HG02973 (cell line): Measurements from ENCODE around the gene ADGRV1.
"Not testable (repeated sequence)": the region's sequence is repeated elsewhere in the genome, so short reads cannot be mapped to it uniquely, and the experiment has no call there.

ENCODE experiments used
- ATAC-seq: cut with Tn5 transposase; IDR thresholded peaks from one replicate; pipeline ENCODE4 v1.9.1; 2021; ENCODE audit warnings: moderate library complexity; ENCODE audit not compliant: unreplicated experiment

The ADGRV1 gene

DNA sequence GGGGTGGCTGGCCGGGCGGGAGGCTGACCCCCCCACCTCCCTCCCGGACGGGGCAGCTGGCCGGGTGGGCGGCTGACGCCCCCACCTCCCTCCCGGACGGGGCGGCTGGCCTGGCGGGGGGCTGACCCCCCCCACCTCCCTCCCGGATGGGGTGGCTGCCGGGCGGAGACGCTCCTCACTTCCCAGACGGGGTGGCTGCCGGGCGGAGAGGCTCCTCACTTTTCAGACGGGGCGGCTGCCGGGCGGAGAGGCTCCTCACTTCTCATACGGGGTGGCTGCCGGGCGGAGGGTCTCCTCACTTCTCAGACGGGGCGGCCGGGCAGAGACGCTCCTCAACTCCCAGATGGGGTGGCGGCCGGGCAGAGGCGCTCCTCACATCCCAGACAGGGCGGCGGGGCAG, 37.2 kb downstream of the ADGRV1 start:
- not testable (repeated sequence) for ATAC-seq

- no peak for ATAC-seq
Measured at GRCh38 chr5:90598293-90598692, 39.7 kb downstream of the ADGRV1 start.

- ATAC-seq, result not testable (repeated sequence)
Measured at GRCh38 chr5:90600307-90600706, 41.7 kb downstream of the ADGRV1 start.

GRCh38 chr5:90601468-90601867, 42.9 kb downstream of the ADGRV1 start:
- no peak for ATAC-seq

DNA sequence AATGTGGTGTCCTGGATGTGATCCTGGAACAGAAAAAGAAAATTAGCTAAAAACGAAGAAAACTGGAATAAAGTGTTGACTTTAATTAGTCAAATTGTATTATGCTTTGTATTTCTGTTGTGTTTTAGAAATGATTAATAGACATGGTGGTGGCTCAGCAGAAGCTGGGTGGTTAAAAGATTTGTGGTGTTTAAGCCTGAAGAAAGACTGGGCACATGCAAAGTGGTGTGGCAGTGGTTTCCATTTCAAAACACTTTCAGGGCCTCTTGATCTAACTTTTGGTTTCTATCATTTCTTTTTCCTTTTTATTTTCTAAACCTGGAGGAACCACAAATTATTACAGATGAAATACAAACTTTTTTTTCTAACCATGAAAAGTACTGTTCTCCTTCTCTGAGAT, 44.1 kb downstream of the ADGRV1 start:
- ATAC-seq, result no peak

GRCh38 chr5:90606539-90606938, 47.9 kb downstream of the ADGRV1 start:
- ATAC-seq, result no peak

GRCh38 chr5:90612919-90613318, 54.3 kb downstream of the ADGRV1 start:
- ATAC-seq, result peak; percentile 98

- no peak for ATAC-seq
Measured at GRCh38 chr5:90613459-90613858, 54.9 kb downstream of the ADGRV1 start.

DNA sequence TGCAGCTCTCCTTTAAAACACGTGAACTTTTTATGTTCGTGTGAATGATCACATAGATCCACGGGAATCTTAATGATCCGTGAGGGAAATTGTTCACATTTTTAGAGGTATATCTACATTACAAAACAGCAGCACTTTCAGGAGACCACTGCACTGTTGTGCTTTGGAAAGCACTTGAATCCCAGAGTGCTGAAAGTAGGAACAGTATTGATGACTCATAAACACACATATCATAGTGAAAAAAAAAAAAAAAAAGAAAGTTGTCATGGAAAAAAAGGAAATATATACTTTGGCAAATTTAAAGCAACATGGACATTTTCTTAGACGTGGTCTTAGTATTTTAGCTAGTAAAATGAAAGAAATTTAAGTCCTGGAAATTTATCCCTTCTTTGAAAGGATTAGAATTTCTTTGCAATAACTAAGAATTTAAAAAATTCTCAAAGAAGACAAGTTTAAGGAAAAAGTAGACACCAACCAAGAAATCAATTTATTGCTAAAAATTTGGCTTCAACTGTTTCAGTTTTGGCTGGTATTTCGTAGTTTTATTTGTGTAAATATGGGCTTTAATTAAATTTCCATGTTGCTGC, 55.4 kb downstream of the ADGRV1 start:
- no peak for ATAC-seq

GRCh38 chr5:90615355-90615754, 56.8 kb downstream of the ADGRV1 start:
- no peak for ATAC-seq

DNA sequence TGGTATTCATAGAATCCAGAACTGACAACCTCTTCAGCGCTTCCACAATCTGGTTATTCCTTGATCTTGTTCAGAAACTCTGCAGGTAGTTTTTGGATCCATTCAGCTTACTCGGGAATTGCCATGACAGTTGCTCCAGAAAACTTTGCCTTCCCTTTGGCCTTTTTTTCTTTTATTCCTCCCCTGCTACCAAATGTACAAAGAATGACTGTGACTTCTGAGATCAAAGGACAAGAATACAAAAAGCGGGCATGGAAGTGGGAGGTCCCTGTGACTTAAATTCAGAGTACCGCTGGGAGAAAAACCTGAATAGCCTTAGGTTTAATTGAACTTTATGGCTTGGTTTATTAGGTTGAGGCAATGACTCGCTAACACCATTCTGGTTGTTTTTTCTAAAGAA, 59.5 kb downstream of the ADGRV1 start:
- no peak for ATAC-seq

DNA sequence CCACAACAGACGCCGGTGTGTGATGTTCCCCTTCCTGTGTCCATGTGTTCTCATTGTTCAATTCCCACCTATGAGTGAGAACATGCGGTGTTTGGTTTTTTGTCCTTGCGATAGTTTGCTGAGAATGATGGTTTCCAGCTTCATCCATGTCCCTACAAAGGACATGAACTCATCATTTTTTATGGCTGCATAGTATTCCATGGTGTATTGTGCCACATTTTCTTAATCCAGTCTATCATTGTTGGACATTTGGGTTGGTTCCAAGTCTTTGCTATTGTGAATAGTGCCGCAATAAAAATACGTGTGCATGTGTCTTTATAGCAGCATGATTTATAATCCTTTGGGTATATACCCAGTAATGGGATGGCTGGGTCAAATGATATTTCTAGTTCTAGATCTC, 61.2 kb downstream of the ADGRV1 start:
- not testable (repeated sequence) for ATAC-seq

DNA sequence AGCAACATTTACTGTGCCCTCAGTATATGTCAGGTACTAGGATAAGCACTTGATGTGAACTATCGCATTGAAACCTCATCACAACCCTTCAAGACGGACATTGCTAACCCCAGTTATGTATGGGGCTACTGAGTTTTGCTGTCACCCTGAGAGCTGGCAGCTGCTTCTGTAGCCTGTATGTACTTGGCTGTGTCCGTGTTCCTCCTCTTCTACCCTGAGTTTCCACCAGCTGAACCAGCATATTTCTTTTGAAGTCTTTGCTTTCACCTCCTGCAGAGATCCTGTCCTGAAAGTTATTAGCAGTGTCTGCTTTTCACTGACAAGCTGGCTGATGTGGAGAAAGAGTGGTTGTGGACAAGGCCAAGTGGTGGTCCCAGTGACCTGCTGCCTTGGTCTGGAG, 63.3 kb downstream of the ADGRV1 start:
- ATAC-seq, result no peak

DNA sequence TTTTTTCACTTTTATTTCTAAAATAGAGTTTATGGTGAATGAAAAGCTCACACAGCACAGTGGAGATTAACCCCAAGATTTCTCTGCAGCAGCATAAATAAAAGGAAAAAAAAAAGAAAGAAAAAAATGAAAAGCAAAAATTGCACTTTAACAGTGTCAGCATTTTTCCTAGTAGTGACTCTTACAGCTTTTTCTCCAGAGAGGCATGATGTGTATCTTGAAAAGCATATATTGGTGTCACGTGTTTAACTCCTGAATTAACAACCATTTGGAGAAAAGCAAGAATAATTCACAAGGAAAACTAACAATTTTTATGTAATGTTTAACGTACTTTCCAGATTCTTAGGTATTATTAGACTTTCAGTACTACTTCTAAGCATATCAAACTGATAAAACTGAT, 67.9 kb downstream of the ADGRV1 start:
- ATAC-seq, result no peak

- no peak for ATAC-seq
Measured at GRCh38 chr5:90628492-90628891, 69.9 kb downstream of the ADGRV1 start.

- ATAC-seq, result no peak
Measured at GRCh38 chr5:90632791-90633190, 74.2 kb downstream of the ADGRV1 start.

GRCh38 chr5:90636948-90637347, 78.4 kb downstream of the ADGRV1 start:
- ATAC-seq, result no peak

DNA sequence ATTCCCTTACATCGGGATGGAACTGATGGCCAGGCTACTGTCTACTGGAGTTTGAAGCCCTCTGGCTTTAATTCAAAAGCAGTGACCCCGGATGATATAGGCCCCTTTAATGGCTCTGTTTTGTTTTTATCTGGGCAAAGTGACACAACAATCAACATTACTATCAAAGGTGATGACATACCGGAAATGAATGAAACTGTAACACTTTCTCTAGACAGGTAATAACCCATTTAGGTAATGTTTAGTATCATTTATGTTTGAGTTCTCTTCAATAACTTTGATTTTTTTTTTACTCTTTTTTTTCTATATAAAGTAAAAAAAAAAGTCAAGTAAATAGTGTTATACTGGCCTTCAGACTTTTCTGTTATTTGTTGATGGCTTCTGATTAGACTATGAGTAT, 79.1 kb downstream of the ADGRV1 start:
- ATAC-seq, result no peak

GRCh38 chr5:90638878-90639277, 80.3 kb downstream of the ADGRV1 start:
- no peak for ATAC-seq

DNA sequence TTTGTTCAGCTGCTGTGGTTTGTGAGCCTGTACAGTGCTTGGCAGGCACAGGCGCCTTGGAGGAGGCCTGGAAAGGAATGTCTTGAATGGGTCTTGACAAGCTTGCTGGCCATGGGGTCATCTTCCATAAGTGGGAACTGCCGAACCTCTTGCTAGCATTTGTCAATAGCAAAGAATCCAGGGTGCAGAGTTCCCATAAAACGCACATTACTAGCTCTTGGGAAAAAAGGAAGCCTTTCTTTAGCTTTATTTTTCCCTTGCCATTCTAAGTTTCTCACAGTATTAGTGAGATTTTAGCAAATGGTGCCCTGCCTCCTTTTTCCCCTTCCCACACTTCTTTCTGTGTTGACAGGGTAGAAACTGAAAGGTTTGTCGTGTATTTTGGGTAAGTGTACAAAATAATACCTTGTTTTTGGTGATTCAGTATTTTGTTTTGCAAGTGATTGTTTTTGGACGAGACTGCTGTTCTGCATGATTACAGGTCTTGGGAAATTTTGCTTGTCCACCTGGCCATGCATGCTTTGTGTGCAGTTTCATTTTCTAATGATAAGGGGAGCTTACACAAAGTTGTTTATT, 82.0 kb downstream of the ADGRV1 start:
- ATAC-seq, result no peak

- ATAC-seq, result no peak
Measured at GRCh38 chr5:90641528-90641927, 82.9 kb downstream of the ADGRV1 start.

DNA sequence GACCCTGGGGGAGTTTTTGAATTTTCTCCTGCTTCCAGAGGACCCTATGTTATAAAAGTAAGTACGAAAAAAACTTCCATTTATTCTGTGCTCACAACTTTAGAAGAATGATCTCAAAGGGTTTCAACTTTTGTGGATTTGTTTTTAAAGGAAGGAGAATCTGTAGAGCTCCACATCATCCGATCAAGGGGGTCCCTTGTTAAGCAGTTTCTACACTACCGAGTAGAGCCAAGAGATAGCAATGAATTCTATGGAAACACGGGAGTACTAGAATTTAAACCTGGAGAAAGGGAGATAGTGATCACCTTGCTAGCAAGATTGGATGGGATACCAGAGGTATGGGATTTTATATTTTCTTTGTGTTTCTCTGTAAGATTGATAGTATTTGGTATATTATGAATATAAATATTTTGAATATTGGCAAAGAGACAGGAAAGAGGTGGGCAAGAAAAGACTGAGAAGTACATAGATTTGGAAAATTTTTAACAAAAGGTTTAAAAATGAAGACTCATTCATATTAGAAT, 84.2 kb downstream of the ADGRV1 start:
- ATAC-seq, result no peak

DNA sequence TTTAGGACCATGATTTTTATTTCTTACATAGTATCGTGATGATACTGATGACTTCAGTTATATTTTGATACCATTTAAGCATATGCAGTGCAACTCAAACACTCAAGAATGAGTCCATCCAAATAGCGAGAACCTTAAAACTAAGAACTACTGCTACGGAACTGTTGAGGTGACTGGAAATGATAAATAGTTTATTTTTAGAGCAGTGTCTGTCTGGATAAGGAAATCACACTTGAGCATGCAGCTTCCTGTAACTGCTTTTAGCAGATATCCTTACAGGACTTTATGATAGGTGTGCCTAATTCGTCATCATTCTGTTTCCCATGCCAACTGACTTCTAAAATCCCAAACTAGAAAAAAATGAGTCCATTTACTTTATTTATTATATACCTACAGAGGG, 85.5 kb downstream of the ADGRV1 start:
- ATAC-seq, result no peak
